GM18951 (cell line): ENCODE data around the gene LEMD1.

Source experiments
- POLR2A ChIP-seq: IDR thresholded peaks from 4 replicates; pipeline ENCODE4 v1.6.1; 2011; ENCODE audit warnings: mild to moderate bottlenecking; ENCODE audit not compliant: insufficient read length, insufficient read depth; ENCODE audit errors: extremely low read depth
- in situ Hi-C: fragments of 300-500 bp; cut with MboI; formaldehyde crosslinking; loops from one replicate; pipeline ENCODE4 v1.12.0; 2022; ENCODE audit warnings: low sequenced_read_pairs, mixed read lengths, inconsistent platforms; ENCODE audit not compliant: unreplicated experiment

The LEMD1 gene, protein sequence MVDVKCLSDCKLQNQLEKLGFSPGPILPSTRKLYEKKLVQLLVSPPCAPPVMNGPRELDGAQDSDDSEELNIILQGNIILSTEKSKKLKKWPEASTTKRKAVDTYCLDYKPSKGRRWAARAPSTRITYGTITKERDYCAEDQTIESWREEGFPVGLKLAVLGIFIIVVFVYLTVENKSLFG

DNA sequence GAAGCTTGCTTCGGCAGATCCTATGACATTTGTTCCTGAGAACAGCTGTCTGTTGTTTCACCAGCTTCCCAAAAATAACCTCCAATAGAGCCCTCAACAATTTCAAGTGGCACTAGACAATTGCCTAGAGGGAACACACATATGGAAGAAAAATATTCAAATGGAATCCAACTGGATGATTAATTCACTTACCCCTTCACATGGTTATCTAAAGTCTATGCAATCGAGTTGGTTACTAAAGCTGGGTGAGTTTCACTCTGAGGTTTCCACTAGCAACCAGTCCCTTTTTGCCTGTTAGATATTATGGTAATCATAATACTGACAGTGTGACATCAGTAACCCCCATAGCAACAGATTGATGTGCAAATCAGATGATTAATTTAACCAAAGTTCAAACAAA, at the start of gene LEMD1:
LEMD1 (minus strand) TSS at position 259 of the 400 bp plus-strand sequence. CDS start 1,520 bp downstream, outside the sequence.
- no peak for TF ChIP-seq POLR2A
- in situ Hi-C loops, result no loop called here

DNA sequence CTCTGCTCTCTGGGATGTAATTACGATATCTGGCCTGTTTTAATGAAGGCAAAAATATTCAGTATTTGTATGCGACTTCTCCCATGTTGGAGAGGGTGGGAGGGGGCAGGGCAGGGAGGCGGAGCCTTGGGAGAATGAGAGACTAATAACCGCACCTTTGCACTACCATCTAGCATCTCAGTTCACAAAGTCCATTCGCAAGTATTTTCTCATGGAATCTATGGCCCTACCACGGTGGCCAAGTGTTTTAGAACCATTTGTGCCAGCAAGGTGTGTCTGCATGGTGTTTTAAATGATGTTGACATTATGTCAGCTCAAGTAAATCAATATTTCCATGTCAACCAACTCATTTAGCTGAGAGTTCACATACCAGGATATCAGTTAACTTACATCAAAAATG, 48.3 kb upstream of the LEMD1 start:
- in situ Hi-C loops, result no loop called here
- TF ChIP-seq POLR2A, result no peak

DNA sequence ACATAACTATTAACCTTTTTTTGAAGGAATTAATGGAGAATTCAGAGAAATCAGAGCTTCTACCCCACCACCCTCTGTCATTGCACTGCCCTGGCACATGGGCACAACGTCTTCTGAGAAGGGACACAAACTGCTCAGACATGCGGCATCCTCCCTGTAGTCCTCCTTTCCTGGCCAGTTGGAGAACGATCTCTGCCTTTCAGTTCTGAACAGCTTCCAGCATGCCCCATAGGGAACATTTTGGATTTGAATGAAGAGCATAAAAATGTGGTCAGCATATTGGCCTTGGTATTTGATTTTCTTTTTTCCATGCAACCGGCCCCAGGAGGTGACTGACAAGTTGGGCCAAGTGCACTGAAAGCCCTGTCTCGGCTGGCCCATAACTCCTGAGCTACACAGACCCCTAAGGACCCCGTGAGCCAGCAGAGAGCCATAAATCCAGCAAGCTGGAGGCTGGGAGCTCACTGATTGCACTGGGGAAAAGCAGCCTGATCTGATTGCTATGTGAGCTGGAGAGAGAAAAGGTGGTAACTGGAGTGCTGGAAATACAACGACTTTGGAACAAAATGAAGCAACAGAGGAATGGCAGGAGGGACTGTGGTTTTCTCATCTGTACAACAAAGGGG, 44.9 kb upstream of the LEMD1 start:
- no peak for TF ChIP-seq POLR2A
- in situ Hi-C loops, result no loop called here

DNA sequence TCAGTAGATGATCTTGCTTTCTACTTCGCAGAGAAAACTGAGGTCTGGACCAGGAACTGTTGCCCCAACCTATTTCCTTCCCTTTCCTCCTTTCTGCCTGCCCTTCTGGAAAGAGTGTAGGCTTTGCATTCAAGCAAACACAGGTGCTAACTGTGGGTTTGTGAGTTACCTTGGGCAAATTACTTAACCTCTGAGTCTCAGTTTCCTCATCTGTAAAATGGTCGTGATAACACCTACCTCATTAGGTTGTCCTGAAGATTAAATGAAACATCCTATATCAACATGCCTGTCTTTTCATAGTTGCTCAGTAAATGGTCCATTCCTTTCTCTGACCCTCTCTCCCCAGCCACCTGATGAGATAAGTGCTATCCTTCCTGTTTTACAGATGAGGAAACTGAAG, 43.5 kb upstream of the LEMD1 start:
- in situ Hi-C loops, result no loop called here
- TF ChIP-seq POLR2A, result no peak

DNA sequence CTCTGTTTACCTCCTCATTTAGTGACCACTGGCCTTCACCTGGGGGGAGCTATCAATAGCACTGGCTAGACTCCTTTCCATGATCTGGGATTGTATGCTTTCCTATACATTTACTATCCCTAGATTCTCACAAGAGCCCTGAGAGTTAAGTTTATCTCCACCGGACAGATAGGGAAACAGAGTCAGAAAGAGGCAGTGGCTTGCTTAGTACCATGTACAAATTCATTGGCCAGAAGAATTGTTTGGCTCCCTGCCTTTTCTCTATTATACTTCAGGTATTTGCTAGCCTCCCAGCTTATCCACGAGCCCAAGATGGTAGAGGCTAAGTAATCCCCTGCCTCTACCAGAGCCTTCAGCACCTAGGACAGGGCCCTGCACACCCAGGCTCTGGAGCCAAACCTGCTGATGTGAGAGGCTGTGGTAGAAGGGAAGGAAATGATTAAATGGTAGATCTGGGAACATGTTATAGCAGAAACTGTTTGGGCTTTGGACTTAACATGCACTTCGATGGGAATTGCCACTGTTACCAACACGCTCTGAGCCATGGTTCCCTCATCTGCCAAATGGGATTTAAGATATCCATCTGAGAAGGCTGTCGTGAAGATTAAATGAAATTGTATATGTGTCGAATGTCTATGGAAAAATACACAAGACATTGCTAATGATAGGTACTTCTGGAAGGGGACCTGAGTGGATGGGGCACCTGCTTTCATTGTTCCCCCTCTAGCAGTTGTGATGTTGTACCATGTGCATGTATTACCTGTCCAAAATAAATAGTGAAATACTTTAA, 37.1 kb upstream of the LEMD1 start:
- TF ChIP-seq POLR2A, result no peak
- in situ Hi-C loops, result no loop called here

DNA sequence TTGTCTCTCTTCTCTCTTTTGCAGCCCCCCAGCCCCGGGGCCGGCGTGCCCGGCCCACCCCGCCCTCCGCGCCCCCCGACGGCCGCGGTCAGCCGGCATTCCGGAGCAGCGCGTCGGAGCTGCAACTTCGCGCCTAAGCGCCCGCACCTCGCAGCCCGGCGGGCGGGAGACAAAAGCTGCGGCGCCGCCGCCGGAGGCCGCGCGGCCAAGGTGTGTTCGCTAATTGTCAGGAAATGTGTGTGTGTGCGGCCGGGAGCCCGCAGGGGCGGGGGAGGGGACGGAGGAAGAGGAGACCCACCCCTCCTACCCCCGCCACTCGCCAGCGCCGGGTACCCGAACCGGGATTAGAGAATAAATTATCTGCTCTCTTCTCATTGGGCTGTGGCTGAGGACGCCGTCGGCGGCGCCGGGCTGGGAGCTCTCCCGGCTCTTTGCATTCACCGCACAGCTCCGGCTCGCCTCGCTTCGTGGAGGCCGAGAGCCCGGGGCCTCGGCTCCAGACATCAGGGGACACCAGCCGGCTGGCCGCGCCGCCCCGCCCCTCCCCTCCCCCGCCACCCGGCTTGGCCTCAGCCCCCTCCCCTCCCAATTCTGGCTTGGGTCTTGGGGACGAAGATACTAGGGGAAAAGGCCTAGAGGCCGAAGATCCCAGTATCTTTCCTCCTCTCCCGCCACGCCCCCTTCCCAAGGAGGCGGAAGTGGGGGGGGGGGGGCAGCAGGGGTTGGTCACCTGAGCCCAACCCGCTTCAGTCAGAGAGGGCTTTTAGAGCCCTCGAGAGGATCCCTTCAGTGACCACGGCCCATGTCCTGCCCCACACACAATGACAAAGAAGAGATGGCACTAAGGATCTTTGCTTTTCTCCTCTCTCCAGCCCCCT, 35.3 kb upstream of the LEMD1 start:
- in situ Hi-C loops, result no loop called here
- no peak for TF ChIP-seq POLR2A

DNA sequence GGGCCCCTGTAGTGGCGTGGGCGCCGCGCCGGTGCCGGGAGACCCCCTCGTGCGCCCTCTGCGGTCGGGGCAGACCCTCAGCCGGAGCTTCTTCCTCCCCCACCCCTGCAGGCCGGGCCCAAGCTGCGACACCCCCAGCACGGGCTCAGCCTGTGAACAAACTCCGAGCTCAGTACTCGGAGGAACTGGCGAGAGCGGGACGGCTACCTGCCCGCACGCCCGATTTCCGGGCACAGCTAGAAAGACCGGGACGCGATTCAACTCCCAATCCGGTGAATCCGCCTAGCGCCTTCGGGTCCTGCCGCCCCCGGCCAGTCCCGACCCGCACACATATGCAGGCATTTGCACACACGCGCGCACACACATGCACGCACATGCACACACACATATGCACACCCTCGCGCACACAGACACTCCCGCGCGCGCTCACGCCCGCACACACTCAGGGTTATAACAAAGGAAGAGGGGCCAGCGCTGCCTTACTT, 34.6 kb upstream of the LEMD1 start:
- TF ChIP-seq POLR2A, result no peak
- in situ Hi-C loops, result no loop called here

DNA sequence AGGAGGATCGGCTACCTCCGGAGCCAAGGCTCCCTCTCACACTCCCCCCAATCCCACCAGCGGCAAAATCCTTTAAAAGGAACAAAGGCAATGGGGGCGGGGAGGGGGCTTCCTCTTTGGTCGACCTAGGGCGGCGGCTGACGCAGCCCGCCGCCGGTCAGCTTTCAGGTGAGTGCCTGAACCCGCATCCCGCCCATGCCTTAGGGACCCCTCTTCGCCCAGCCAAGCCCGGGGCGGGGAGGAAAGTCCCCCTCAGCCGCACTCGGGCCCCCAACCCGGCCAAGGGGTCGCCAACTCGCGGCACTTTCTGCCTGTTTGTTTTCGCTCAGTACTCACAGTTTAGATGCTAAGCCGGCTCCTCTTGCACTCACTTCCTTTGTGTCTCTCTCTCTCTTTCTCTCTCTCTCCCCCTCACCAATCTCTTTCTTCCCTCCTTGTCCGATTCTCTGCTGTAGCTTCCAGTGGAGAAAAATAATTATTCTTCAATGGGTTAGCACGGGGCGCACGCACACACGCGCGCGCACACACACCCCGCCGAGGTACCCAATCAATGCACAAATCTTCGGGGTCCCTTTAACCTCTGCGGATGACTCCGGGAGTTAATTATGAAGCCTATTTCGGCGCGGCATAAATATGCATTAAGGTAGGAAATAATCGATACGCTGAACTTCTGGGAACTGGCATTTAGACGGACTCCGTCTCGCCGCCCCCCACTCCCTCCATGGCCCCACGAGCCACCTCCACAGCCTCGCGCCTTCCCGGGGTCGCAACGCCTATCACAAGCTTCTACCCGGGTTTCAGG, 33.9 kb upstream of the LEMD1 start, which contains the start of gene BLACAT1:
BLACAT1 (minus strand) TSS at position 465 of the 802 bp plus-strand sequence.
- in situ Hi-C loops, result no loop called here
- no peak for TF ChIP-seq POLR2A

DNA sequence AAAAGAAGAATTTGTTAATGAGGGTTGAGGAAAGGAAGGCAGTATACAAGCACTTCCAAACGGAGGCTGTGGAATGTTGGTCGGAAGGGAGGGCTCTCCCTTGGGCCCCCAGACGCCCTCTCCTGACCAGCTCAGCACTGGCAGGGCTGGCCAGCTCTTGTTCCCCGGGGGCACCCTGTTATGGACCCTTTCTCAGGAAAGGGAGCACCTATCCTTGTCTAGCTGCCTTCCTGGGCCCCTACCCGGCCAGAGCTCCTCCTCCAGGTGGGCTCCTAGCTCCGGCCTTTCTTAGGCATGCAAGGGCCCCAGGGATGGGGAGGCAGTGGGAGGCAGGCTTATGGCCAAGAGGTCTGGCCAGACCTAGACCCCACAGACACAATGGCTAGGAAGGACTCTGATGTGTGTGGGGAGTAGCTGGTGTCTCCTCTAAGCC, 33.1 kb upstream of the LEMD1 start:
- TF ChIP-seq POLR2A, result no peak
- in situ Hi-C loops, result no loop called here

DNA sequence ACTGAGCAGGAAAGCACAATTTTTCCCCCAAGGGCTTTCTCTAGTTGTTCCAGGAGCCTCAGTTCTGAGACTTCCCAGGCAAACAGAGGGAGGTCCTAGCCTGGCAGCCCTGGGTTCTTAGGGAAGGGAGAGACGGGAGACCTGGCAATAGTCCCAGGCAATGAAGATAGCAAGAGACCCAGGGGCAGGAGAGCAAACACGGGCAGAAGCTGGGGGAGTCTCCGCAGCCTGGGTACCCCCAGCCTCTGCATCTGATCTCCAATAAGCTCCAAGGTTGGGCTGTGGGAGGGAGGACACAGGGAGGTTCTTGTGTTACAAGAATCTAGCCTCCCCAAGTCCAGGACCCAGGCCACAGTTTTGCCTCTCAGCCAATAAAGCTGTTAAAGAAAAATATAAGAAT, 31.6 kb upstream of the LEMD1 start:
- no peak for TF ChIP-seq POLR2A
- in situ Hi-C loops, result no loop called here

DNA sequence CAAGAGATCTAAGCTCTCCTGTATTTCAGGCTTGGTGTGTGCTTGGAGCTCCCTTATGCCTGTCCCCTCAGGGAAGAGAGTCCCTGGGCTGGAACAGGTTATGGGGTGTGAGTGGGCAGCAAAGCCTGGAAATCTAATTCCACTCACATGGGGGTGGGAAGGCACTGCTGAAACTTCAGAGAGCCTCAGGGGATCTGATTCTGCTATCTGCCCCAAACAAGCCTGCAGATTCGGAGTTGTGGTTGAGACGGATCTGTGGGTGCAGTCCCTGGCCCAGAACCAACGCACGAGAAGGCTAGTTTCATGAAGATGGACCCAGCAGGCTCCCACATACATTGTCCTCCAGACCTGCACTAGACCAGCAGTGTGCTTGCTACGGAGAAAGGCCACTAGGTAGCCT, 31.1 kb upstream of the LEMD1 start:
- in situ Hi-C loops, result no loop called here
- TF ChIP-seq POLR2A, result no peak

DNA sequence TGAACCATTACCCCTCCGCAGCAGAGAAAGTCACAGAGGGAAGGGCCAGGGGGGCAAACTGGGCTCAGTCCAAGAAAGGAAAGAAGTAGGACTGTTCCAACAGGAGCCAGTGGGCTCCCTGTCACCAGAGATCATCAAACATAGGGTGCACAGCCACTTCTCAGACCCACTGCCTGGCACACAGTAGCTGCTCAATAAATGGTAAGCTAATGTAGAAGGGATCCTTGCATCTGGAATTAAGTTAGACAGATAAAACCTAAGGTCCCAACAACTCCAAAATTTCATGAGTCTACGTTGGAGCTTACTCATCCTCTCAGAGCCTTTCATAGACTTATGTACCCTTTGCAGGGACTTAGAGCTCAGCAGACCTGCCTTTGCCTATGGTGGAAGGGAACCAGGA, 30.5 kb upstream of the LEMD1 start:
- TF ChIP-seq POLR2A, result no peak

DNA sequence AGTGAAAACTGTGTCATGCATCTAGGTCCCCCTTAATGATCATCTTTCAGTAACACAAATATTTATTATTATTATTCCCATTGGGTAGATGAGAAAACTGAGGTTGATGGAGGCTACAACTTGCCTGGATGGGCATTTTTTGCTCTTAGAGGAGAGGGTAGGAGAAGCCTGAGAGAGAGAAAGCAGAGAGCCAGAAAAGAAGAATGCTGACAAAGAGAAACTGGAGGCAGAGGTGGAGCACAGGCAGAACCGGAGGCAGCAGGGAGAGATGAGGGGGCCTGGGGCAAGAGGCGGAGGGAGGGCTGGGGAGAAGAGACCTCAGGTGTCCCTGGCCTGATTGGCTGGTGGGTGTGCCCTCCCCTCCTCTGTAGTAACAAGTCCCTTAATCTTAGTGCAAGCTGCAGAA, 29.9 kb upstream of the LEMD1 start:
- TF ChIP-seq POLR2A, result no peak
- in situ Hi-C loops, result no loop called here

More for the DNA sequence above, 30.5 kb upstream of the LEMD1 start:
- in situ Hi-C loops, result no loop called here
